Measurements from ENCODE around the gene FYN. TPM values are rescaled to one million over a fixed set of nuclear protein-coding genes. Genes with fewer than 3 reads are reported as not detected.
"Not testable (repeated sequence)": the region's sequence is repeated elsewhere in the genome, so short reads cannot be mapped to it uniquely, and the experiment has no call there.

The FYN gene
- total RNA-seq, 1 experiment from 2014 or later: 249 TPM

DNA sequence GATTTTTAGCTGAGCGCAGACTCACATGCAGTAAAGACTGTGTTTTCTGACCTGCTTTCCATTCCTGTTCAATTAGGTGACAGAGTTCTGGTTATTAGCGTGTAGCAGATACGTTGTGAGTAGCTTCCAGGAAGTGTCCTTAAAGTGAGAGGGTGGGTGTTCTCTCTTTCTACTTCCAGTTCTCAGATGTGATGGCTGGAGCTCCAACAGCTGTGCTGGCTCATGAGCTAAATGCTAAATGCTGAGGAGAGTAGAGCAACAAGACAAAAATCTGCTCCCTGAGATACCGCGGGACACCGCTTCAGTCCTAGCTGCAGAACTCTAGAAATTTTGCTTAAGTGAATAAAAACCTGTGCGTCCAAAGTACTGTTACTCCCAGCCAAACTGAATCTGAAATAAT, 38.2 kb upstream of the FYN start:
- Histone ChIP-seq H2AFZ (ENCODE audit: low read length) (no peak overlapping the region), H3K4me3 (ENCODE audit: low read length) (no peak overlapping the region), H3K4me1 (ENCODE audit: low read length) (peaks cover 3% of the 10 kb centered on the region)

DNA sequence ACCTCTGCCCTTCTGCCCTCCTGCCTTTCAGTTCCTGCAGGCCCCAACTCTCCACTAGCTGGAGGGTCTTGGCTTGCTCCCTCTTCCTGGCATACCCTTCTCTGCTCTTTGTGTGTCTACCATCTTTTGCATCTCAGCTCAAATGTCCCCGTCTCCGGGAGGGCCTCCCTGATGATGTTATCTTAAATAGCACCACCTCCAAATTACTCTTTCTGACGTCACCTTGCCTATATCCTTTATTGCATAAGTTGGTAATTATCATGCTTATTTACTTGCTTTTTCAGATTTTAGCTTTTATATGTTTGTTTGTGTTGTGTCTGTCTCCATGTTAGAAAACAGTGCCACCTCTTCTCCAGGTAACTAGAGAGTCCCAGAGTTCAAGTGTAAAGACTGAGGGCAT, 36.0 kb upstream of the FYN start:
- no peaks in the 10 kb centered on the region for H3K9me3 ChIP-seq (ENCODE audit: low read length)
- no peak overlapping the region for H3K9ac ChIP-seq (ENCODE audit: low read length)
- H2AFZ ChIP-seq (ENCODE audit: low read length): no peak overlapping the region
- no peaks in the 10 kb centered on the region for H4K20me1 ChIP-seq (ENCODE audit: insufficient read depth, low read depth, low read length)
- no peaks in the 10 kb centered on the region for H3K27me3 ChIP-seq (ENCODE audit: low read length)
- no peak for DNase-seq
- H3K4me1 ChIP-seq (ENCODE audit: low read length): peaks cover 1% of the 10 kb centered on the region
- no peak overlapping the region for H3K4me2 ChIP-seq (ENCODE audit: low read depth, low read length, poor library complexity, severe bottlenecking)
- H3K9me2 ChIP-seq (replicated peaks; ENCODE audit: insufficient read depth, low read length): no peaks in the 10 kb centered on the region
- no peaks in the 10 kb centered on the region for H3K36me3 ChIP-seq (ENCODE audit: insufficient read depth, low read length)
- no peak overlapping the region for H3K4me3 ChIP-seq (ENCODE audit: low read length)
- no peak overlapping the region for H3K27ac ChIP-seq (ENCODE audit: low read length)
- H3K79me2 ChIP-seq (ENCODE audit: low read length): no peaks in the 10 kb centered on the region

More for the DNA sequence above, 38.2 kb upstream of the FYN start:
- H3K4me2 ChIP-seq (ENCODE audit: low read depth, low read length, poor library complexity, severe bottlenecking): no peak overlapping the region
- no peaks in the 10 kb centered on the region for H3K36me3 ChIP-seq (ENCODE audit: insufficient read depth, low read length)
- H3K27me3 ChIP-seq (ENCODE audit: low read length): no peaks in the 10 kb centered on the region
- no peaks in the 10 kb centered on the region for H3K79me2 ChIP-seq (ENCODE audit: low read length)
- no peak for DNase-seq
- H3K27ac ChIP-seq (ENCODE audit: low read length): no peak overlapping the region
- H3K9me2 ChIP-seq (replicated peaks; ENCODE audit: insufficient read depth, low read length): no peaks in the 10 kb centered on the region
- no peaks in the 10 kb centered on the region for H4K20me1 ChIP-seq (ENCODE audit: insufficient read depth, low read depth, low read length)
- no peak overlapping the region for H3K9ac ChIP-seq (ENCODE audit: low read length)
- no peaks in the 10 kb centered on the region for H3K9me3 ChIP-seq (ENCODE audit: low read length)

GRCh38 chr6:111908365-111908764, 35.1 kb upstream of the FYN start:
- not testable (repeated sequence) for H3K27ac ChIP-seq (ENCODE audit: low read length); DNase-seq; H3K36me3 ChIP-seq (ENCODE audit: insufficient read depth, low read length); H4K20me1 ChIP-seq (ENCODE audit: insufficient read depth, low read depth, low read length); H3K4me2 ChIP-seq (ENCODE audit: low read depth, low read length, poor library complexity, severe bottlenecking); H3K27me3 ChIP-seq (ENCODE audit: low read length); H2AFZ ChIP-seq (ENCODE audit: low read length); H3K4me3 ChIP-seq (ENCODE audit: low read length); H3K9me2 ChIP-seq (replicated peaks; ENCODE audit: insufficient read depth, low read length); H3K9me3 ChIP-seq (ENCODE audit: low read length); H3K79me2 ChIP-seq (ENCODE audit: low read length); H3K4me1 ChIP-seq (ENCODE audit: low read length); H3K9ac ChIP-seq (ENCODE audit: low read length)

DNA sequence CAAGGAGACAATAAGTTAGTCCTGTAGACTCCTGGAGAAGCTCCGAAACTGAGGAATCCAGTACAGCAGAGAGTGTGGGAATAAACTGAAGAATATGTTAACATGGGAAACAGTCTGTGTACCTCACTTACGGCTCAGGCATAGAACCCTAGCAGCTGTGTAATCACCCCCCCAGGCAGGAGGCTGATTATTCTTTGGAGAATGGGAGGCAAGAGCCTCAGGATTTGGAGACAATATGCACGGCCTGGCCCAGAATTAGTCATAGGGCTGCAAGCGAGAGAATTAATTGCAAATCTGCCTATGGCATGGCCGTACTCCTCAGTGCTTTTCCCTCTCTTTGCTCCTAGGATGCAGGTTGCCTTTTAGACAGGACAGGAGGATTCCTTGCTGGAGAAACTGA, 27.5 kb upstream of the FYN start:
- no peak for DNase-seq
- Histone ChIP-seq H4K20me1 (ENCODE audit: insufficient read depth, low read depth, low read length) (no peaks in the 10 kb centered on the region), H3K27me3 (ENCODE audit: low read length) (0 out of 2 replicates have a peak, but pooled peaks cover 2% of the 10 kb centered on the region), H3K4me2 (ENCODE audit: low read depth, low read length, poor library complexity, severe bottlenecking) (no peak overlapping the region), H3K79me2 (ENCODE audit: low read length) (no peaks in the 10 kb centered on the region), H3K4me3 (ENCODE audit: low read length) (no peak overlapping the region), H3K9me3 (ENCODE audit: low read length) (no peaks in the 10 kb centered on the region), H3K9ac (ENCODE audit: low read length) (no peak overlapping the region), H2AFZ (ENCODE audit: low read length) (no peak overlapping the region), H3K27ac (ENCODE audit: low read length) (no peak overlapping the region), H3K36me3 (ENCODE audit: insufficient read depth, low read length) (no peaks in the 10 kb centered on the region), H3K4me1 (ENCODE audit: low read length) (no peaks in the 10 kb centered on the region), H3K9me2 (replicated peaks; ENCODE audit: insufficient read depth, low read length) (no peaks in the 10 kb centered on the region)

DNA sequence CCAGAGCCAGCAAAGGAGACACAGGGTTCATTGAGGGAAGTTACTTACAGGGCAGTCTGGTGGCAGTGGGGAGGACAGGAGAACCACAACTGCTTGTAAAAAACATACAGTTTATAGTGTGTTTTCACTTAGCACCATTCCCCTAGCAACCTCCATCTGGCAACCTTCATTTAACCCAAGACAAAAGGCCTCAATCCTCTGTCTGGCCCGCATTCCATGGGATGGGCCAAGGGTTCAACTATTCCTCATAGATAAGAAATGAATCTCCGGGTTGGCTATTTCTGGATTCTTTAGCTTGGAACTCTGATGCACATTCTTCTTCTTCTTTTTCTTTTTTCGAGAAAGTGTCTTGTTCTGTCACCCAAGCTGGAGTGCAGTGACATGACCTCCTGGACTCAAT, 26.3 kb upstream of the FYN start:
- no peaks in the 10 kb centered on the region for H3K36me3 ChIP-seq (ENCODE audit: insufficient read depth, low read length)

GRCh38 chr6:111898452-111898851, 25.2 kb upstream of the FYN start:
- Histone ChIP-seq H3K9ac (ENCODE audit: low read length) (no peak overlapping the region), H3K9me2 (replicated peaks; ENCODE audit: insufficient read depth, low read length) (no peaks in the 10 kb centered on the region), H3K36me3 (ENCODE audit: insufficient read depth, low read length) (no peaks in the 10 kb centered on the region), H3K27me3 (ENCODE audit: low read length) (0 out of 2 replicates have a peak, but pooled peaks cover 2% of the 10 kb centered on the region), H3K4me1 (ENCODE audit: low read length) (no peaks in the 10 kb centered on the region), H2AFZ (ENCODE audit: low read length) (no peak overlapping the region), H4K20me1 (ENCODE audit: insufficient read depth, low read depth, low read length) (no peaks in the 10 kb centered on the region), H3K79me2 (ENCODE audit: low read length) (no peaks in the 10 kb centered on the region), H3K4me2 (ENCODE audit: low read depth, low read length, poor library complexity, severe bottlenecking) (no peak overlapping the region), H3K27ac (ENCODE audit: low read length) (no peak overlapping the region), H3K4me3 (ENCODE audit: low read length) (no peak overlapping the region), H3K9me3 (ENCODE audit: low read length) (no peaks in the 10 kb centered on the region)
- no peak for DNase-seq

More for the DNA sequence above, 26.3 kb upstream of the FYN start:
- Histone ChIP-seq H3K4me3 (ENCODE audit: low read length) (no peak overlapping the region), H3K4me1 (ENCODE audit: low read length) (no peaks in the 10 kb centered on the region), H3K27ac (ENCODE audit: low read length) (no peak overlapping the region), H3K9ac (ENCODE audit: low read length) (no peak overlapping the region), H3K9me2 (replicated peaks; ENCODE audit: insufficient read depth, low read length) (no peaks in the 10 kb centered on the region), H3K27me3 (ENCODE audit: low read length) (0 out of 2 replicates have a peak, but pooled peaks cover 2% of the 10 kb centered on the region), H3K9me3 (ENCODE audit: low read length) (no peaks in the 10 kb centered on the region), H2AFZ (ENCODE audit: low read length) (no peak overlapping the region), H4K20me1 (ENCODE audit: insufficient read depth, low read depth, low read length) (no peaks in the 10 kb centered on the region), H3K4me2 (ENCODE audit: low read depth, low read length, poor library complexity, severe bottlenecking) (no peak overlapping the region), H3K79me2 (ENCODE audit: low read length) (no peaks in the 10 kb centered on the region)
- DNase-seq: no peak

DNA sequence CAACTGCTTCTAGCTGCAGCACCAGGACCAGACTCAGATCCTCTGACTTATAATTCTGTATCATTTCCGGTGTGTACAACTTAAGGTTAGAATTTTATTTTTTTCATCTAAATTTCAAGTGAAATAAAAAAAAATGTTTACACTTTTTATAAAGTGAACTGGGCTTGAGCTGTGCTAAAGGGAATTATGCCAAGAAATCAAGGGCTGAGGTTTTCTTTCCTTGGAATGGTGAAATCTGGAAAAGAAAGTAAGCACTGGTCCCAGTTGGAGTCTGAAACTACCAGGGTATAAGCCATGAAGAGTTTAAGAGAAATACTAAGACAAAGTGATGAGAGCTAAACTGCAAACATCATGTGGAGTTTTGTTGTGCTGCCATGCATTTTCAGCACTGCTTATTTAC, 21.7 kb upstream of the FYN start:
- no peak overlapping the region for H2AFZ ChIP-seq (ENCODE audit: low read length)
- H3K79me2 ChIP-seq (ENCODE audit: low read length): no peaks in the 10 kb centered on the region
- no peak overlapping the region for H3K27ac ChIP-seq (ENCODE audit: low read length)
- no peak overlapping the region for H3K4me2 ChIP-seq (ENCODE audit: low read depth, low read length, poor library complexity, severe bottlenecking)
- H4K20me1 ChIP-seq (ENCODE audit: insufficient read depth, low read depth, low read length): no peaks in the 10 kb centered on the region
- H3K36me3 ChIP-seq (ENCODE audit: insufficient read depth, low read length): no peaks in the 10 kb centered on the region
- no peaks in the 10 kb centered on the region for H3K9me2 ChIP-seq (replicated peaks; ENCODE audit: insufficient read depth, low read length)
- H3K9ac ChIP-seq (ENCODE audit: low read length): no peak overlapping the region
- H3K9me3 ChIP-seq (ENCODE audit: low read length): no peaks in the 10 kb centered on the region
- no peaks in the 10 kb centered on the region for H3K4me1 ChIP-seq (ENCODE audit: low read length)
- DNase-seq: no peak
- H3K27me3 ChIP-seq (ENCODE audit: low read length): no peaks in the 10 kb centered on the region
- H3K4me3 ChIP-seq (ENCODE audit: low read length): no peak overlapping the region

DNA sequence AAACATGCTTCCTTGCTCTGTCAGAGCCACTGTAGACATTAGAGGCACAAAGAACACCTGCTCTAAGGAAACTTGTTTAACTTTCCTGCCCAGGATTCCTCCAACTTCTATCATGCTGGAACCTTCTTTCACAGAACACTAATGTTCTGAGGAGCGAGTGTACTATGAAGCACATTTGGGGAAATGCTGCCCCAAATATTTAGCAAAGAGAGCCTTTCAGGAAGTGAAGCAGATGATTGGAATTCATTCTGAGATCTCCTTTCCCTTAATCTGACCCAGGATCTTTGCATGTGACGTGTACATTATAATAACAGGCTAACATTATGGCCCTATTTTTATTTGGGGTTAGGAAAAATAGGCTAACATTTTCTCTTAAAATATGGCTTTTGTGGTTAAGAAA, 21.0 kb upstream of the FYN start:
- Histone ChIP-seq H3K27me3 (ENCODE audit: low read length) (no peaks in the 10 kb centered on the region), H3K9me2 (replicated peaks; ENCODE audit: insufficient read depth, low read length) (no peaks in the 10 kb centered on the region), H3K79me2 (ENCODE audit: low read length) (no peaks in the 10 kb centered on the region), H3K4me2 (ENCODE audit: low read depth, low read length, poor library complexity, severe bottlenecking) (no peak overlapping the region), H3K27ac (ENCODE audit: low read length) (no peak overlapping the region), H4K20me1 (ENCODE audit: insufficient read depth, low read depth, low read length) (no peaks in the 10 kb centered on the region), H2AFZ (ENCODE audit: low read length) (no peak overlapping the region), H3K9ac (ENCODE audit: low read length) (no peak overlapping the region), H3K36me3 (ENCODE audit: insufficient read depth, low read length) (no peaks in the 10 kb centered on the region), H3K4me1 (ENCODE audit: low read length) (no peaks in the 10 kb centered on the region), H3K9me3 (ENCODE audit: low read length) (no peaks in the 10 kb centered on the region), H3K4me3 (ENCODE audit: low read length) (no peak overlapping the region)
- no peak for DNase-seq

GRCh38 chr6:111892431-111892830, 19.2 kb upstream of the FYN start:
- H3K4me2 ChIP-seq (ENCODE audit: low read depth, low read length, poor library complexity, severe bottlenecking): no peak overlapping the region
- no peak overlapping the region for H3K27ac ChIP-seq (ENCODE audit: low read length)
- H3K4me3 ChIP-seq (ENCODE audit: low read length): no peak overlapping the region
- H3K9me3 ChIP-seq (ENCODE audit: low read length): no peaks in the 10 kb centered on the region
- no peak for DNase-seq
- H3K79me2 ChIP-seq (ENCODE audit: low read length): no peaks in the 10 kb centered on the region
- no peaks in the 10 kb centered on the region for H3K4me1 ChIP-seq (ENCODE audit: low read length)
- H3K36me3 ChIP-seq (ENCODE audit: insufficient read depth, low read length): no peaks in the 10 kb centered on the region
- no peaks in the 10 kb centered on the region for H3K27me3 ChIP-seq (ENCODE audit: low read length)
- H4K20me1 ChIP-seq (ENCODE audit: insufficient read depth, low read depth, low read length): no peaks in the 10 kb centered on the region
- H3K9ac ChIP-seq (ENCODE audit: low read length): no peak overlapping the region
- no peak overlapping the region for H2AFZ ChIP-seq (ENCODE audit: low read length)
- no peaks in the 10 kb centered on the region for H3K9me2 ChIP-seq (replicated peaks; ENCODE audit: insufficient read depth, low read length)

All from Karpas-422 (cell line).